NCI-H345 (cell line): ENCODE data around the gene LRRC41.
"Not testable (repeated sequence)": the region's sequence is repeated elsewhere in the genome, so short reads cannot be mapped to it uniquely, and the experiment has no call there.

Experiments
- DNase-seq: peaks from one replicate; lab custom pipeline; 2025; lab: John Stamatoyannopoulos, UW

Gene LRRC41

GRCh38 chr1:46303038-46303871 lies at the start of gene LRRC41, which contains the start of gene UQCRH:
Gene LRRC41 (minus strand): TSS chr1:46303616. CDS start chr1:46303322, 294 bp downstream.
Gene UQCRH (plus strand): TSS chr1:46303698. CDS start chr1:46303767, 69 bp downstream.
- peak; percentile 92 for DNase-seq

- DNase-seq: no peak
Measured at GRCh38 chr1:46352363-46352762, 48.9 kb upstream of the LRRC41 start.

- no peak for DNase-seq
Measured at GRCh38 chr1:46345281-46345680, 41.9 kb upstream of the LRRC41 start.

- DNase-seq: no peak
Measured at GRCh38 chr1:46344481-46344880, 41.1 kb upstream of the LRRC41 start.

GRCh38 chr1:46343705-46344104 lies 40.3 kb upstream of the LRRC41 start:
- DNase-seq: no peak

GRCh38 chr1:46343351-46343695 lies 39.9 kb upstream of the LRRC41 start:
- DNase-seq: no peak

GRCh38 chr1:46342677-46343350 lies 39.4 kb upstream of the LRRC41 start:
- DNase-seq: no peak

- no peak for DNase-seq
Measured at GRCh38 chr1:46342084-46342656, 38.8 kb upstream of the LRRC41 start.

- DNase-seq: no peak
Measured at GRCh38 chr1:46341222-46342083, 38.0 kb upstream of the LRRC41 start.

- DNase-seq: peak; percentile 93
Measured at GRCh38 chr1:46340404-46341221, 37.2 kb upstream of the LRRC41 start, which contains the start of gene NSUN4. Gene NSUN4 (plus strand): TSS chr1:46340807. CDS start chr1:46340827, 20 bp downstream.

- not testable (repeated sequence) for DNase-seq
Measured at GRCh38 chr1:46337409-46337808, 34.0 kb upstream of the LRRC41 start.

GRCh38 chr1:46335081-46335480 lies 31.7 kb upstream of the LRRC41 start:
- DNase-seq: no peak

- DNase-seq: no peak
Measured at GRCh38 chr1:46334030-46334384, 30.6 kb upstream of the LRRC41 start.

GRCh38 chr1:46333300-46334029 lies 30.0 kb upstream of the LRRC41 start:
- DNase-seq: peak; percentile 38

- DNase-seq: not testable (repeated sequence)
Measured at GRCh38 chr1:46331786-46332540, 28.5 kb upstream of the LRRC41 start.

GRCh38 chr1:46330381-46330780 lies 27.0 kb upstream of the LRRC41 start:
- not testable (repeated sequence) for DNase-seq

GRCh38 chr1:46329807-46330206 lies 26.4 kb upstream of the LRRC41 start:
- not testable (repeated sequence) for DNase-seq

- DNase-seq: not testable (repeated sequence)
Measured at GRCh38 chr1:46328182-46328581, 24.8 kb upstream of the LRRC41 start.

GRCh38 chr1:46325285-46326076 lies 22.1 kb upstream of the LRRC41 start:
- not testable (repeated sequence) for DNase-seq
